ENCODE results near the gene SLC11A2.

SLC11A2 gene

GRCh38 chr12:51025836-51026638, at the start of gene SLC11A2:
Gene SLC11A2, minus strand, starts transcription at chr12:51026384. Its CDS starts 15,656 bp downstream, at chr12:51010728.
- peak; percentile 57 for DNase-seq

DNA sequence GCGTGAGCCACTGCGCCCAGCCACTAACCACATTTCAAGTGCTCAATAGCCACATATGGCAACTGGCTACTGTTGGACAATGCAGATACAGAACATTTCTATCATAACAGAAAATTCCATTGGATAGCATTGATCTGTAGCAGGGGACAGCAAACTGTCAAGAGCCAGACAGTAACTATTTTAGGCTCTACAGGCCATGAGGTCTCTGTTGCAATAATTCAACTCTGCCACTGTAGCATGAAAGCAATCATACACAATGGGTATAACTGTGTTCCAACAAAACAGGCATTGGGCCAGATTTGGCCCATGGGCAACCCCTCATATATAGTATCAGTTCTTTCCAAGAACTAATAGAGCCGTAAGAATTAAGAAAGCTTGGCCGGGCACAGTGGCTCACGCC, 49.2 kb upstream of the SLC11A2 start:
- DNase-seq = no peak

DNA sequence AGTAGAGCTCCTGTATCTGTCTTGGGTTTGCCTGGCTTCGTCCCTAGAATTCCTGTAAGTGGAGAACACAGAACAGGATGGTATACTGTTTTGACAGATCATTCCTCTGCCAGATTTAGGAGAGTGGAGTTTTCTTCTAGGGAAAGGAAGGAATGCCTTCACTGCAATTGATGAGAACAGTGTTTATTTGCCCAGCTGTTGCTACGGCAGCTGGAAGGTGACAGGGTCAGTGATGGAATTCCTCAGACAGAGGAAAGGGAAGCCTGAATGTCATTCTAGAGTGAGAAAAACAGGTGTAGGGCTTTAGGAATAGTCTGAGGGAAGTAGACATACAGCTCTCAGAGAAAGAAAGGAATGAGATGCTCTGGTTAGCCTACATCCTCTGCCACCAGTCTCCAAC, 45.5 kb upstream of the SLC11A2 start:
- DNase-seq = no peak

DNA sequence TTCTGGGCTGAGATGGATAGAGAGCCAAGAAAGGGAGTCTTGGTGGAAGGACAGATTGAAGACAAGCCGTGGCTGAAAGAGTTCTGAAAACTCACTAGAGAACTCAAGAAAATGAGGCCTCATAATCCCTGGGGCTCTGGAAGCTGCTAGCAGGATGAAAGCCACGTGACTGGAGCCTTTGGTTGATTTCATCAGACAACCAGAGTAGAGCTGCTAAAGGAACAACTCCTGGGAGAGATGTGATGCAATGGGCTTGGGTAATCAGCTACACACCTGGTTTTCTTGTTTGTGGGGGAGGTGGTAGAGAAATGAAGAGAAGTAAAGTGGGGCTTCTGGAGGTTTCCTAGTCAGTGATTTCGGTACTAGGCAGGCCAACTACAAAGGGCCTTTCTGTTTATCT, 43.8 kb upstream of the SLC11A2 start:
- no peak for DNase-seq

DNA sequence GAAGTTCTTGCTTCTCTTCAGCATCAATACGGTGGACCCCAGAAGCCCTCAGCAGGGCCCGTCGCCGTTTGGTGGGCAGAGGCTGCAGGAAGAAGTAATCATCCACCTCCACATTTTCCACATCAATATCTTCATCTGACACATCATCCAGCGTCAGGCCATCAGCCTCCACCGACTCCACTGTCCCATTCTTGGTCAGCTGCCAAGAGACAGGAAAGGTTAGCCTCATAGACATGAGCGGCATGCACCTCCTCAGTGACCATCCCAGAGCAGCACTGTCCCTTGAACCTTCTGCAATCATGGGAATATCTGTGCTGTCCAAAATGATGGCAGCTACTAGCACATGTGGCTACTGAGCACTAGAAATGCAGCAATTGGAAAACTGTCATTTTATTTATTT, 41.6 kb upstream of the SLC11A2 start:
- DNase-seq = no peak

GRCh38 chr12:51067229-51067628, 41.0 kb upstream of the SLC11A2 start:
- DNase-seq = no peak

DNA sequence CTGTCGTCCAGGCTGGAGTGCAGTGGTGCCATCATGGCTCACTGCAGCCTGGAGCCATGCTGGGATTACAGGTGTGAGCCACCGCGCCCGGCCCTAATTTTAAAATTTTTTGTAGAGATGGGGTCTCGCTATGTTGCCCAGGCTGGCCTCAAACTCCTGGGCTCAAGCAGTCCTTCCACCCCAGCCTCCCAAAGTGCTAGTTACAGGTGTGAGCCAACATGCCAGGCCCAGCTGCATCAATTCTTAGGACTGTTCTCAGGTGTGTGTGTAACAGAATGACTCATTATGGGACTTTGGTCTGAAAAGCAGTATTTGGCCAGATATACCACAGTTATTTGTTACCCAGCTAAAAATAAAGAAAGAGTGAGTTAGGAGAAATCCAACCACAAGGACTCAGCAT, 39.3 kb upstream of the SLC11A2 start:
- DNase-seq = no peak

- no peak for DNase-seq
Observed at GRCh38 chr12:51062631-51063397, 36.6 kb upstream of the SLC11A2 start.

DNA sequence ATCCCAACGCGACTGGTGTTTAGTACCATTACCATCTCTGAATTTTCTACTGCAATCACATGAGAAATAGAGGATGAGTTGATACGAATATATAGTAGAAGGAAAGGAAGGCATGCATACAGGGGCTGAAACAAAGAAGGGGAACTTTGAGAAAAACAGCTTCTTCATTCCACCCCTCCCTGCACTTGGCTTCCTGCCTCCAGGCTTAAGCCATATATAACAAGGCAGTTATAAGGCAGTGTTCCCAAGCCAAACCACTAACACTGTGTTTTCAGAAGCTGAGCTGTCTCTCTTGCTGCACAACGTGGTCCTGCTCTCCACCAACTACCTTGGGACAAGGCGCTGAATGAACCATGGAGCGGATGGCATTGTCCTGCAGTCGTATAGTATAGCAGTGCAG, 32.9 kb upstream of the SLC11A2 start:
- DNase-seq = no peak

GRCh38 chr12:51056242-51056641, 30.1 kb upstream of the SLC11A2 start:
- no peak for DNase-seq

DNA sequence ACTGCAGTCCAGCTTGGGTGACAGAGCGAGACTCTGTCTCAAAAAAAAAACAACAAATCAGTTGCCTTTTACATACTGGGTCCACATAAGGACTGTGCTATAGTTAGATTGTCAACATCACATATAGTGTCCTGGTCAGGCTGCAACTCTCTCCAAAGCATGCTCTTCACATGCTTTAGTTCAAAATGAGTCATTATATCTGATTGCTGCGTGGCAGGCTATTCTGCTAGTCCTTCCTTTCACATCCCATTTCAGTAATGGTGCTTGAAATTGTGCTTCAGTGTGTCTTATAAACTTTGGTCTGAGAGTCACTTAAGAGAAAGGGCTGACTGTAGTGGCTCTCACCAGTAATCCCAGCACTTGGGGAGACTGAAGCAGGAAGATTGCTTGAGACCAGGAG, 28.9 kb upstream of the SLC11A2 start:
- no peak for DNase-seq

DNA sequence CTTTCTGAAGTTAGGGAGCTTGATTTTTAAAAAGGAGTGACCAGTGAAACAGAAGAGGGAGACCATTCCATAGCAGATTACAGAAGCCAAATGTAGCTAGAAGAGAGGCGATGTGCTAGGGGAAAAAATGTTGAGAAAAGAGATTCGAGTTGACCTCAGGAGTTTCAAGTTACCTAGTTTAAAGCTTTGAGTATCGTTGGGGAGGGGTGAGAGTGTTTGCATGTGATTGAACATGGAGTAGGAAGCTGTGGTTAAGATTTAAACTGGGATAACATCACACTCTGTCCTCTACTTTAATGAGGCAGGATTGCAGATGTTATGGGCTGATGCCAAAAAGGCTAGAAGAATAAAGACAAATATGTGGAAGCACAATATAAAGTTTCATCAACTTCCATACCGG, 25.6 kb upstream of the SLC11A2 start:
- no peak for DNase-seq

GRCh38 chr12:51049525-51049924, 23.3 kb upstream of the SLC11A2 start:
- DNase-seq = no peak

DNA sequence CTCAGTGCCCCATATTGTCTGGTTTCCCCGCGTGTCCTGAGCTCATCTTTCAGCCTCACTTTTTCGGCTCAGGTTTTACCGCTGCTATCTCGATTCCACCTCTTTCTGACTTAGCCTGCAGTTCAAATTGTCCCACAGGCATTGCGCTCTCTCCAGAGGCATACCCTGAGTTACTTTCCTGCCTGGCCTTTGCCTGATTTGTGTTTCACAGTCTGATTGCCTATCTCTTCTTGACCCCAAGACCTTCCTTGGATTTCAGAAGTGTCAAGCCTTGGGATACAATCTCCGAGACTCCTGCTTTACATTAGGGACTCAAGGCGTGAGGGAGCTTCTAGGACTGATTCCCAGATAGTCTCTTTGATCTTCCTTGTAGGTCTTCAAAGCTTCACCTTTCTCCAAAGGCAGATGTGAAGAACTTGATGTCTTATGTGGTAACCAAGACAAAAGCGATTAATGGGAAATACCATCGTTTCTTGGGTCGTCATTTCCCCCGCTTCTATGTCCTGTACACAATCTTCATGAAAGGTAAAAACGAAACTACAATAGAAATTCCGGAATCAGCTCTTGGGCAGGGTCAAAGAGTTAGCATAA, 22.6 kb upstream of the SLC11A2 start:
- no peak for DNase-seq

DNA sequence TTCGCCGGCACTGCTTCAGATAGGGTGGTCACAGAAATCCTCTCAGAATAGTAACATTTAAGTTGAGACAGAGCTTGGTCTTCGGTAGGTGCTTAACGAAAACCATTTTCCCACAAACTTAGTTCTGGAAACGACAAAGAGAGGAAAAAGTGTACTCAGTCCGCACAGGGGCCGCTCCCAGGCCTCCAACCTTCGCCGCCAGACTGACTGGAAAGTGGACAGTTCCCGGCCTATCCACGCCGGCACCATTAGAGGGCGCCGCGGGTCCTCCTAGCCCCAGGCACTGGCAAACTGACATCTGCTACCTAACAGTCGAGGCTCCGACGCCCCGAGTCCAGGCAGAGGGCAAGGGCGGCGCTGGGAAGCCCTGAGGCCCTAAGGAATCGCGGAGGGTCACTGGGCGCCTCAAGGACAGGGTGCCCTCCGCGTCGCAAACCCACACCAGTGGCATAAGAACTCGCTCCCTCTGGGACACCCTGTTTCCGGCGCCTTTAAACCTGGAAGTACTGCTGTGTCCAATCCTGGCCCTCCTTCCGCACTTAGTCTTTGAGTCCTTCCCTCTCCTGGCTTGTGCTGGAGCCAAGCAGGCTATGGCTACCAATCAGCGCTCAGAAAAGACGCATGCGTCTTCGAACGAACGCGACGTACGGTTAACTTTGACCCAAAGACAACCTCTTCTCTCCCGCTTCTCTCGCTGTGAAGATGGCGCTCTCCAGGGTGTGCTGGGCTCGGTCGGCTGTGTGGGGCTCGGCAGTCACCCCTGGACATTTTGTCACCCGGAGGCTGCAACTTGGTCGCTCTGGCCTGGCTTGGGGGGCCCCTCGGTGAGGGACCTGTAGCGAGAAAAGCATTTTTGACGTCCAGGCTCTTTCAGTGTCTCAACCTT, 21.7 kb upstream of the SLC11A2 start, which contains the start of gene LETMD1:
Gene LETMD1 (plus strand): TSS at position 673 of the 886 bp plus-strand sequence. CDS start 30 bp downstream, at position 703.
- DNase-seq = peak; percentile 95

- DNase-seq = no peak
Observed at GRCh38 chr12:51036279-51036678, 10.1 kb upstream of the SLC11A2 start.

DNA sequence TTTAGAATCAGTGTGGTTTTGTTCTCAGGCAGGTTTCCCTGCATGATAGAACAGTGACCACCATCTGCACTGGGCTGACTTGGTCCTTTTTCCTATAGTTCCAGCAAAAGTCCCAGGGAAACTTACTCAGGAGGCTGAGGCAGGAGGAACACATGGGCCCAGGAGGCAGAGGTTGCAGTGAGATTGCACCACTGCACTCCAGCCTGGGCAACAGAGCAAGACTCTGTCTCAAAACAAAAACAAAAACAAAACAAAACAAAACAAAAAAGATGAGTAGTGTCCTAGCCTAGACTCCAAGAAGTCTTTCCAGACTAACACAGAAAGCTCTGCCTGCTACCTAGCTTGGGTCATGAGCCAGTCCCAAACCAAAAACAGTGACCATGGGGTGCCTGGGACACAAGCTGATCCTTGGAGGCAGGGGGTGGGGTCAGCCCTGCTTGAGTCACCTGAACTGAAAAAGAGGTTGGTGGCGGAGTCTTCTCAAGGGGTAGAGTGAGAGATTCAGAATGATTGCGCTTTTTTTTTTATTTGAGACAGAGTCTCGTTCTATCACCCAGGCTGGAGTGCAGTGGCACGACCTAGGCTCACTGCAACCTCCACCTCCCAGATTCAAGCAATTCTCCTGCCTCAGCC, 7.4 kb upstream of the SLC11A2 start:
- DNase-seq = no peak

DNA sequence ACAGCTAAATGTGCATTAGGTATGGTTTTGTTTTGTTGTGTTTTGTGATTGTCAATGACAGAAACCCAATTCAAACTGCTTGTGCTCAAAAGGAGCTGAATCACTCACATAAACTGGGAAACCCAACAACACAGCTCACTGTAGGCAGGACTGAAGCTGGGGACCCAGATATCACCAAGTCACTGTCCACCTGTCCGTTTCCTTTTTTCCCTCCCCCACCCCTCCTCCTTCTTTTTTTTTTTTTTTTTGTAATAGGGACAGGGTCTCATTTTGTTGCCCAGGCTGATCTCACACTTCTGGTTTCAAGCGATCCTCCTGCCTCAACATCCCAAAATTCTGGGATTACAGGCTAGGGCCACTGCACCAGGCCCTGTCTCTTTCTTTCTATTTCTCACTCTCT, 6.9 kb upstream of the SLC11A2 start:
- no peak for DNase-seq

DNA sequence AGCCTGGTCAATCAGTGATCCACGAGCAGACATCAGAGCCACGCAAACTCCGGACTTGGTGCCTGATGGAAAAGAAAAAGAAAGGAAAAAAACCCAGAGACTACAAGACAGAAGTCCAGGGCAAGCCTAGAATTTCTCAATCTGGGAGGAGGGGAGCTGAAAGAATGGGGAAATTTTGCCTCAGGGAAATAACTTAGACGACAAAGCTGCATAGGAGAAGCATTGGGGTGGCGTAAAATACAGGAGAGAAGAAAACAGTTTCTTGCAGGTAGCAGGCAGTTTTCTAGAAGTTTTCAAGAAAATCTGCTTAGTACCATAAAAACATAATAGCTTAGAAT, 2.6 kb upstream of the SLC11A2 start:
- DNase-seq = no peak

GRCh38 chr12:51028126-51028812, 2.1 kb upstream of the SLC11A2 start:
- DNase-seq = peak; percentile 22

- no peak for DNase-seq
Observed at GRCh38 chr12:51027342-51027835, 1.2 kb upstream of the SLC11A2 start.

Data from NCI-H1694 (cell line).